H1 (cell line): ENCODE measurements around the gene GLCE. TPM values are rescaled to one million over a fixed set of nuclear protein-coding genes. Genes with fewer than 3 reads are reported as not detected.

Experiments used
- ASH2L ChIP-seq: fragments of 200-600, 300-600 bp; sonication (generic); IDR thresholded peaks from one replicate; pipeline ENCODE4 v1.7.1; 2017; ENCODE audit warnings: low read length
- BACH1 ChIP-seq: IDR thresholded peaks from 2 replicates; pipeline ENCODE4 v1.6.1; 2012; ENCODE audit warnings: low read length, improper control_type of control experiment
- BCL11A ChIP-seq, 2 experiments: IDR thresholded peaks; one replicate each; pipeline ENCODE4 v1.6.1; 2011; ENCODE audit warnings: low read depth in 2 of 2, low read length in 2 of 2, mild to moderate bottlenecking in 2 of 2
- CHD7 ChIP-seq: fragments of 300-600 bp; sonication (generic); IDR thresholded peaks from 2 replicates; pipeline ENCODE4 v1.7.1; 2012; ENCODE audit warnings: low read length, moderate library complexity, mild to moderate bottlenecking, inconsistent platforms; ENCODE audit not compliant: insufficient replicate concordance
- JUND ChIP-seq: IDR thresholded peaks from 2 replicates; pipeline ENCODE4 v1.6.1; 2011; ENCODE audit warnings: mild to moderate bottlenecking, improper control_type of control experiment, low read length
- KDM1A ChIP-seq: fragments of 200-600, 300-600 bp; sonication (generic); IDR thresholded peaks from 2 replicates; pipeline ENCODE4 v1.7.1; 2016; ENCODE audit warnings: mild to moderate bottlenecking, low read length, borderline replicate concordance
- polyA plus RNA-seq, 7 experiments: library from polyadenylated mRNA; depleted of rRNA in 3 of 7; stranded (reverse) in 5 of 7; unstranded in 2 of 7; fragments of >200 nt in 5 of 7; fragments of 200-250 nt in 2 of 7; gene quantifications; 1 replicate in 5 of 7; 2 replicates in 1 of 7; 4 replicates in 1 of 7; pipeline versions ENCODE4 v1.2.1 to v1.2.3, GENCODE V29; 2011 to 2013; ENCODE audit warnings: missing spikeins in 2 of 7, mixed read lengths in 2 of 7
- total RNA-seq: library from RNA; stranded (reverse); fragmentation: NEBNext Ultra II Directional; extraction: Animal tissue kit (Norgen Biotek cat#: 25700); gene quantifications from 2 replicates; pipeline ENCODE4 v1.2.1, GENCODE V29; 2021

The GLCE gene
- total and polyA plus RNA-seq, 2 of the 8 experiments (the other 6 are each of a cell fraction or from before 2014, with no cell fraction given), result 17.1 to 22.7 TPM

GRCh38 chr15:69153046-69153445 is 7.4 kb upstream of the GLCE start (continued):
- no peak for TF ChIP-seq CHD7
- no peak for TF ChIP-seq BCL11A (IDR thresholded peaks at IDR 0.05; ENCODE audit: low read depth in 2 of 2, low read length in 2 of 2)
- TF ChIP-seq BACH1, result no peak
- TF ChIP-seq KDM1A, result no peak
- no peak for TF ChIP-seq JUND
- TF ChIP-seq ASH2L, result no peak
